SK-N-SH treated with all-trans-retinoic acid at 6 μM for 48 hours (cell line): ENCODE data around the gene SLC1A7.

Experiments used
- ATAC-seq: fragments of 200-7000 bp; cut with Tn5 transposase; 3 replicates; pipeline ENCODE4 v1.9.1; 2020; ENCODE audit warnings: mild to moderate bottlenecking, moderate library complexity
- ARNTL ChIP-seq: fragments of 450-650 bp; formaldehyde crosslinking; IDR thresholded peaks from 2 replicates; pipeline ENCODE4 v1.5.0; 2020; ENCODE audit warnings: low read depth, mild to moderate bottlenecking, moderate library complexity, borderline replicate concordance
- BACH2 ChIP-seq: fragments of 250-450 bp; sonication (Bioruptor Pico); IDR thresholded peaks from 2 replicates; pipeline ENCODE4 v1.9.0; 2021; ENCODE audit warnings: mild to moderate bottlenecking, borderline replicate concordance
- CREB5 ChIP-seq: fragments of 250-450 bp; sonication (Bioruptor Pico); IDR thresholded peaks from 2 replicates; pipeline ENCODE4 v1.5.1; 2020; ENCODE audit warnings: low read depth, mild to moderate bottlenecking, moderate library complexity
- CSDC2 ChIP-seq: fragments of 250-450 bp; sonication (Bioruptor Pico); IDR thresholded peaks from 2 replicates; pipeline ENCODE4 v1.5.0; 2020; ENCODE audit warnings: mild to moderate bottlenecking, moderate library complexity
- CSRNP3 ChIP-seq: fragments of 250-450 bp; sonication (Bioruptor Pico); IDR thresholded peaks from 2 replicates; pipeline ENCODE4 v1.5.1; 2021; ENCODE audit warnings: mild to moderate bottlenecking, moderate library complexity
- GLIS3 ChIP-seq: fragments of 250-450 bp; sonication (Bioruptor Pico); IDR thresholded peaks from 2 replicates; pipeline ENCODE4 v1.5.0; 2020; ENCODE audit warnings: mild to moderate bottlenecking, moderate library complexity
- ISL1 ChIP-seq: fragments of 250-450 bp; sonication (Bioruptor Pico); IDR thresholded peaks from 2 replicates; pipeline ENCODE4 v2.1.2; 2022; ENCODE audit warnings: mild to moderate bottlenecking, moderate library complexity
- PPARA ChIP-seq: fragments of 250-450 bp; sonication (Bioruptor Pico); IDR thresholded peaks from 2 replicates; pipeline ENCODE4 v1.5.0; 2020; ENCODE audit warnings: mild to moderate bottlenecking, borderline replicate concordance
- RARB ChIP-seq: fragments of 250-450 bp; sonication (Bioruptor Pico); IDR thresholded peaks from 2 replicates; pipeline ENCODE4 v1.8.0; 2021; ENCODE audit warnings: mild to moderate bottlenecking, moderate library complexity
- TCF4 ChIP-seq: fragments of 250-450 bp; sonication (Bioruptor Pico); IDR thresholded peaks from 2 replicates; pipeline ENCODE4 v1.8.0; 2021; ENCODE audit warnings: mild to moderate bottlenecking, moderate library complexity, borderline replicate concordance
- TSHZ2 ChIP-seq: fragments of 250-450 bp; sonication (Bioruptor Pico); IDR thresholded peaks from 2 replicates; pipeline ENCODE4 v1.5.0; 2020; ENCODE audit warnings: mild to moderate bottlenecking, moderate library complexity
- ZC3H10 ChIP-seq: fragments of 250-450 bp; sonication (Bioruptor Pico); IDR thresholded peaks from 2 replicates; pipeline ENCODE4 v1.5.1; 2021; ENCODE audit warnings: mild to moderate bottlenecking, moderate library complexity
- ZFP3 ChIP-seq: fragments of 250-450 bp; sonication (Bioruptor Pico); IDR thresholded peaks from 2 replicates; pipeline ENCODE4 v1.5.0; 2020; ENCODE audit warnings: mild to moderate bottlenecking, moderate library complexity
- ZFP30 ChIP-seq: fragments of 450-650 bp; formaldehyde crosslinking; IDR thresholded peaks from 2 replicates; pipeline ENCODE4 v1.5.0; 2022; ENCODE audit warnings: mild to moderate bottlenecking, moderate library complexity
- ZNF565 ChIP-seq: fragments of 450-650 bp; formaldehyde crosslinking; conservative IDR thresholded peaks from 2 replicates; pipeline ENCODE4 v1.5.0; 2020; ENCODE audit warnings: low read depth, mild to moderate bottlenecking, moderate library complexity
- ZNF70 ChIP-seq: fragments of 450-650 bp; formaldehyde crosslinking; IDR thresholded peaks from 2 replicates; pipeline ENCODE4 v1.5.0; 2020; ENCODE audit warnings: mild to moderate bottlenecking, moderate library complexity
- ZNF8 ChIP-seq: fragments of 450-650 bp; formaldehyde crosslinking; IDR thresholded peaks from 2 replicates; pipeline ENCODE4 v1.5.0; 2020; ENCODE audit warnings: mild to moderate bottlenecking, moderate library complexity

Gene SLC1A7

GRCh38 chr1:53145051-53145600, 2.7 kb upstream of the SLC1A7 start:
- ATAC-seq, result no peak

GRCh38 chr1:53144201-53144600, 1.8 kb upstream of the SLC1A7 start:
- no peak for ATAC-seq
- no peak for TF ChIP-seq BACH2 (CRISPR knock-in tag)
- no peak for TF ChIP-seq ZFP30 (CRISPR knock-in tag)
- TF ChIP-seq ZNF565 (CRISPR knock-in tag), result no peak
- TF ChIP-seq ZNF8 (CRISPR knock-in tag), result no peak
- TF ChIP-seq RARB (CRISPR knock-in tag), result no peak
- TF ChIP-seq CSRNP3 (CRISPR knock-in tag), result no peak
- no peak for TF ChIP-seq TCF4 (CRISPR knock-in tag)
- no peak for TF ChIP-seq ZFP3
- TF ChIP-seq GLIS3, result no peak
- TF ChIP-seq ARNTL (CRISPR knock-in tag), result no peak
- no peak for TF ChIP-seq PPARA (CRISPR knock-in tag)
- TF ChIP-seq CREB5, result no peak
- TF ChIP-seq ZNF70 (CRISPR knock-in tag), result no peak
- TF ChIP-seq, all 23 proteins: peak for 0

More at GRCh38 chr1:53145051-53145600, 2.7 kb upstream of the SLC1A7 start:
- TF ChIP-seq CREB5, result no peak
- TF ChIP-seq GLIS3, result no peak
- TF ChIP-seq CSRNP3 (CRISPR knock-in tag), result no peak
- no peak for TF ChIP-seq TSHZ2
- TF ChIP-seq RARB (CRISPR knock-in tag), result no peak
- TF ChIP-seq TCF4 (CRISPR knock-in tag), result no peak
- TF ChIP-seq ZFP30 (CRISPR knock-in tag), result no peak
- TF ChIP-seq CSDC2 (CRISPR knock-in tag), result no peak
- TF ChIP-seq ZFP3, result no peak
- TF ChIP-seq ZNF565 (CRISPR knock-in tag), result no peak
- TF ChIP-seq PPARA (CRISPR knock-in tag), result no peak
- TF ChIP-seq, all 23 proteins: peak for 0

GRCh38 chr1:53143527-53143926, 1.1 kb upstream of the SLC1A7 start:
- no peak for ATAC-seq
- TF ChIP-seq CSDC2 (CRISPR knock-in tag), result no peak
- no peak for TF ChIP-seq CSRNP3 (CRISPR knock-in tag)
- no peak for TF ChIP-seq ZNF70 (CRISPR knock-in tag)
- TF ChIP-seq ZC3H10, result no peak
- TF ChIP-seq ISL1 (CRISPR knock-in tag), result no peak
- TF ChIP-seq, all 23 proteins: peak for 0
